Sigmoid colon (tissue), 7 donors: Measurements from ENCODE around the gene PDE3B. TPM values are rescaled to one million over a fixed set of nuclear protein-coding genes. Genes with fewer than 3 reads are reported as not detected.

Source experiments
- DNase-seq: peaks from one replicate; pipeline ENCODE4 v3.0.0-alpha.2; 2019
- H3K27ac ChIP-seq, 4 donors: fragments of 200-600 bp; sonication (generic); one replicate each; pipeline ENCODE4 v1.5.1; 2016 to 2019; ENCODE audit warnings: mild to moderate bottlenecking in 1 of 4
- H3K27me3 ChIP-seq, 3 donors: fragments of 200-600 bp; sonication (generic); one replicate each; pipeline ENCODE4 v1.5.1; 2019; ENCODE audit warnings: mild to moderate bottlenecking in 1 of 3
- H3K36me3 ChIP-seq, 4 donors: fragments of 200-600 bp; sonication (generic); one replicate each; pipeline ENCODE4 v1.5.1; 2016 to 2019
- H3K4me1 ChIP-seq, 4 donors: fragments of 200-600 bp; sonication (generic); one replicate each; pipeline ENCODE4 v1.5.1; 2017 to 2019
- H3K4me3 ChIP-seq, 4 donors: fragments of 200-600 bp; sonication (generic); one replicate each; pipeline ENCODE4 v1.5.1; 2017 to 2019; ENCODE audit warnings: mild to moderate bottlenecking in 2 of 4, moderate library complexity in 1 of 4
- H3K9me3 ChIP-seq, 4 donors: fragments of 200-600 bp in 3 of 4; sonication (generic) in 3 of 4; one replicate each; pipeline versions ENCODE4 v1.5.1 to v1.6.1; 2013 to 2019
- EP300 ChIP-seq, 4 donors: sonication (generic); formaldehyde crosslinking; IDR thresholded peaks; one replicate each; pipeline ENCODE4 v1.6.1; 2017; ENCODE audit warnings: antibody characterized with exemption in 4 of 4
- POLR2A ChIP-seq, 2 donors: fragments of 450-650 bp; IDR thresholded peaks; one replicate each; pipeline ENCODE4 v1.6.1; 2016; ENCODE audit warnings: antibody characterized with exemption in 2 of 2, mild to moderate bottlenecking in 2 of 2, moderate library complexity in 2 of 2
- POLR2AphosphoS5 ChIP-seq, 4 donors: sonication (generic); formaldehyde crosslinking; IDR thresholded peaks; one replicate each; pipeline ENCODE4 v1.6.1; 2017; ENCODE audit warnings: antibody characterized with exemption in 4 of 4
- WGBS, 2 donors: extraction: QIAGEN DNeasy Blood & Tissue Kit; methylation state at CpG; one replicate each; pipeline ENCODE4 v1.1.7; 2013; 5-methylcytosine and 5-hydroxymethylcytosine counted together
- intact Hi-C: fragments of 100-400 bp; cut with DNase I; formaldehyde crosslinking; loops from one replicate; pipeline ENCODE4 v1.15.1; 2023
- polyA plus RNA-seq, 3 donors: library from polyadenylated mRNA; stranded (reverse); fragments of 200-250 nt; gene quantifications; one replicate each; pipeline ENCODE4 v1.2.3, GENCODE V29; 2013
- total RNA-seq, 4 donors: library from RNA; depleted of rRNA; stranded (reverse); fragments of >200 nt; gene quantifications; one replicate each; pipeline ENCODE4 v1.1.0, GENCODE V29; 2016
- TF ChIP-seq, protein P1 (sequence below), 4 experiments: fragments of 450-650 bp in 3 of 4; fragments of 200-600 bp in 1 of 4; IDR thresholded peaks; one replicate each; pipeline ENCODE4 v1.5.1; 2016 to 2019; ENCODE audit warnings: antibody characterized with exemption in 4 of 4, mild to moderate bottlenecking in 3 of 4, moderate library complexity in 2 of 4
- donor health status: healthy with polysubstance abuse.
- donor health status: Bipolar disorder and iron deficiency.
- donor health status: healthy.

Gene PDE3B
- total and polyA plus RNA-seq, 7 donors, result 1.2 to 132 (median 78.3) TPM

DNA sequence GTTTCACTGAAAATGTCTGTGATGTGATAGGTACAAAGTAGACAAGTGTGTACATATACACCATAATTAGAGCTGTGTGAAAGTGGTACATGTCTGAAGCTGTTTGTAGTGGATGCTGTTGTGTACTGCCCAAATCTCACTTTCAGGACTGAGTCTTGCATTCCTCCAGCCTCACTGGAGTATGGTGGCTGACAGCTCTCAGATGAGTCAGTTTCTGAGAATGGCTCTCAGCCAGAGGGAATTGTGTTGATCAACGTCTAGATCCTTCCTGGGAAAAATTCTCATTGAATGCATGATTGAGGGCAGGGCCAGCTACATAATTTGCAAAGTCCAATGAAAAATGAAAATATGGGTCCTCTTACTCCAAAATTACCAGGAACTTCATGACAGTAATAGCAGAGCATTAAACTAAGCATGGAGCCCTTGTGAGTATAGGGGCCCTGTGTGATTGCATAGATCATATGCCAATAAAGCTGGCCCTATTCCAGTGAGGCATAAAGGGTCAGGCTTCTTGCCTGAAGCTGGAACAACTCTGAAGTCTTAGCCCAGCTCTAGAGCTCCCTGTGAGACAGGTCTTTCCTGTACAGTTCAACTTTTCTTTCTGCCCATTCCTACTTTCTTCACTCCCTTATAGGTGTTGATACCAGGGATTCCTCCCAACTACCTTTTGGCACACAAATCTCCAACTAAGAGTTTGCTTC is 259.2 kb downstream of the PDE3B start:
- Histone ChIP-seq H3K4me3 (no peak overlapping the region), H3K27me3 (no peaks in the 10 kb centered on the region), H3K36me3 (no peaks in the 10 kb centered on the region), H3K4me1 (peaks cover 0 to 15% (median 9%) of the 10 kb centered on the region in 4 donors), H3K9me3 (no peaks in the 10 kb centered on the region), H3K27ac (no peak overlapping the region)
- TF ChIP-seq POLR2AphosphoS5 (IDR thresholded peaks at IDR 0.05) (no peak), POLR2A (IDR thresholded peaks at IDR 0.05) (no peak), EP300 (IDR thresholded peaks at IDR 0.05) (no peak)
- TF ChIP-seq, protein P1, sequence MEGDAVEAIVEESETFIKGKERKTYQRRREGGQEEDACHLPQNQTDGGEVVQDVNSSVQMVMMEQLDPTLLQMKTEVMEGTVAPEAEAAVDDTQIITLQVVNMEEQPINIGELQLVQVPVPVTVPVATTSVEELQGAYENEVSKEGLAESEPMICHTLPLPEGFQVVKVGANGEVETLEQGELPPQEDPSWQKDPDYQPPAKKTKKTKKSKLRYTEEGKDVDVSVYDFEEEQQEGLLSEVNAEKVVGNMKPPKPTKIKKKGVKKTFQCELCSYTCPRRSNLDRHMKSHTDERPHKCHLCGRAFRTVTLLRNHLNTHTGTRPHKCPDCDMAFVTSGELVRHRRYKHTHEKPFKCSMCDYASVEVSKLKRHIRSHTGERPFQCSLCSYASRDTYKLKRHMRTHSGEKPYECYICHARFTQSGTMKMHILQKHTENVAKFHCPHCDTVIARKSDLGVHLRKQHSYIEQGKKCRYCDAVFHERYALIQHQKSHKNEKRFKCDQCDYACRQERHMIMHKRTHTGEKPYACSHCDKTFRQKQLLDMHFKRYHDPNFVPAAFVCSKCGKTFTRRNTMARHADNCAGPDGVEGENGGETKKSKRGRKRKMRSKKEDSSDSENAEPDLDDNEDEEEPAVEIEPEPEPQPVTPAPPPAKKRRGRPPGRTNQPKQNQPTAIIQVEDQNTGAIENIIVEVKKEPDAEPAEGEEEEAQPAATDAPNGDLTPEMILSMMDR (IDR thresholded peaks at IDR 0.05), result no peak
- WGBS, 2 donors, result 14 to 48% methylated on average over 1 of the region's 1 CpG
- DNase-seq, result no peak
- intact Hi-C loops, result no loop called here

DNA sequence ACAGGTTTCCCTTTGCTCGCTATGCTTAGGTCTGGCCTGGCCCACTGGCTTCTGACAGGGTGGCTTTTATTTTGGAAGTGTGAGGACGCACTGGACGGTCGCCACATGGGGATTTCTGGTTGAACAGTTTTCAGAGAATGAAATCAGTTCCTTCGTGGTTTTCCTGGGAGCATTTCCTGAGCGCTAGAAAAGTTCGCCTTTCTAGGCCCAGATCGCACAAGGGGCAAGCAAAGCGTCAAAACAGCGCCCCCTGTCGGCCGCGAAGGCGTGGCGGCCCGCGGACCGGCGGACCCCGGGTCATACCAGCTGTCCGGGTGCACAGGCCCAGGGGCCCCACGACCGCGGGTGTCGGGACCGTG is 261.1 kb downstream of the PDE3B start:
- DNase-seq, result peak; percentile 88
- TF ChIP-seq POLR2AphosphoS5 (IDR thresholded peaks at IDR 0.05) (peak in 1 of 4 donors; percentile 14), EP300 (IDR thresholded peaks at IDR 0.05) (no peak)
- TF ChIP-seq, protein P1 (IDR thresholded peaks at IDR 0.05), result peak; percentile 81 to 92 (median 88)
- WGBS, 2 donors, result 5 to 33% methylated on average over 26 of the region's 26 CpGs
- peak overlapping the region; percentile 36 to 64 (median 54) for H3K4me3 ChIP-seq
- H3K27me3 ChIP-seq, result no peaks in the 10 kb centered on the region
- peak overlapping the region in 2 of 4 donors; percentile 30 to 61 for H3K27ac ChIP-seq
- no peaks in the 10 kb centered on the region for H3K9me3 ChIP-seq
- peaks cover 0 to 20% (median 9%) of the 10 kb centered on the region in 4 donors for H3K4me1 ChIP-seq
- no peaks in the 10 kb centered on the region for H3K36me3 ChIP-seq
- intact Hi-C loops, result loop anchor here (1.0 to 5.0 kb wide), 3 partner anchors 112 to 367 kb away; partner anchors contain the start of gene PDE3B

DNA sequence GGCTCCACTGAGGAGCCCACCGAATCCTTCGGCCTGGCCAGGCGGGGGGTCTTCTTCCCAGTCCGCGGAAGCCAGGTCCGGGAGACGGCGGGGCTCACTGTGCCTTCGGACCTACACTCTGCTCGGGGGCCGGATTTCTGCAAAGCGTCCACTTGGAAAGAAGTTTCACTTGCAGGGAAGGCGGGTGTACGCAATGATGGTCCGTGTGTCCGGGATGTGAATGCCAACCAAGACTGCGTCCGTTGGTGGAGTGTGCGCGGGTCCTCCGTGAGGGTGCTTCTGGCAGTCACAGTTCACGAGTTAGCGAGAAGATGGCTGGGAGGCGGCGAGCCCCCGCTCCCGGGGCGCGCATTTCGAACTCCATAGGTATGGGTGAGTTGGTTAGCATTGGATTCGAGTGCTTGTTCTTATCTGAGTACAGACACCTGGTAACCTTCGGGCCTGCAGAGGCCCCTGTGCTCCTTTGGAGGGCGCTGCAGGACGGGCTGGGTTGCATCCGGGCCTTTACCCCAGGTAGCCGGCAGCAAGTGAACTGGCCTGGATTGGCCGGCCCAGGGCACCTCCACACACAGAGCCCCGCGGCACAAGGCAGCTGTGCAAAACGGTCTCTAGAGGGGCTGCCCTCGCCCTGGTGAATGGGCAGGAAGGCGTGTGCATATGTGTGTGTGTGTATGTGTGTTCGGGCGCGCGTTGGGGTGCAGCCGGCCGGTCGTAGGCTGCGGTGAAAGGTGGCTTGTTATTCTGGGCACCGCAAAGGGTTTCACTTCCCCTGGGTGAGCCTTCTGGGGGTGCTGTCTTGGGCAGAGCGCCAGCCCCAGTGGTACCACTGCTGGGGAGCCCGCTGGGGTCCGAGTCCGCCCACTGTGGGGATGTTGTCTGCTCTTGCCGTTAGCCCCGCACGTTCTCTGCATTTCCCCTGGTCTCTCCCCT is 261.8 kb downstream of the PDE3B start:
- peak overlapping the region; percentile 36 to 64 (median 54) for H3K4me3 ChIP-seq

DNA sequence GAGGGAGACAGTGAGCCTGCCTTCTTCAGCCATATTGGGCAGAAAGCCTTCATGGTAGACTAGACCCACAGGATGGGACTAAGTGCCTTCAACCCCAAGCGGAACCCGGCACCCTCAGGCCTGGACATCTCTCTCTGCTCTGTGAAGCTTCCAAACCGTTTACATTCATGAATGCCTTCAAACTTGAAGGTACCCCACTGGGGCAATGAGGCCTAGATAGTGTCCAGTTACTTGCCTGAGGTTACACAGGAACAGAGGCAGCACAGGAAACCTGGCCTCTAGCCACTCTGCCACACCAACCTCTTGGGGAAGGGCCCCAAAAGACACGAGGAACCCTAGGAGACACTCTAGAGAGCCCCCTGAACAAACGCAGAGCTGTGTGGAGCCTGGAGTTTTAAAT is 263.0 kb downstream of the PDE3B start:
- DNase-seq, result no peak
- TF ChIP-seq, protein P1 (IDR thresholded peaks at IDR 0.05), result no peak
- TF ChIP-seq POLR2A (IDR thresholded peaks at IDR 0.05) (no peak), POLR2AphosphoS5 (IDR thresholded peaks at IDR 0.05) (no peak), EP300 (IDR thresholded peaks at IDR 0.05) (no peak)
- WGBS, 2 donors, result 83 to 86% methylated on average over 5 of the region's 5 CpGs
- Histone ChIP-seq H3K27me3 (no peaks in the 10 kb centered on the region), H3K27ac (no peak overlapping the region), H3K4me3 (no peak overlapping the region), H3K36me3 (no peaks in the 10 kb centered on the region), H3K9me3 (no peaks in the 10 kb centered on the region), H3K4me1 (peaks cover 0 to 20% (median 9%) of the 10 kb centered on the region in 4 donors)
- intact Hi-C loops, result loop anchor here (5.0 kb wide), 2 partner anchors 114 to 264 kb away; partner anchors contain the start of gene PDE3B

More for the DNA sequence above, 261.8 kb downstream of the PDE3B start:
- DNase-seq, result peak; percentile 72
- intact Hi-C loops, result loop anchor here (1.0 to 5.0 kb wide), 3 partner anchors 113 to 368 kb away; partner anchors contain the start of gene PDE3B
- Histone ChIP-seq H3K4me1 (peaks cover 0 to 20% (median 9%) of the 10 kb centered on the region in 4 donors), H3K27ac (peak overlapping the region in 2 of 4 donors; percentile 30 to 61), H3K27me3 (no peaks in the 10 kb centered on the region), H3K9me3 (no peaks in the 10 kb centered on the region), H3K36me3 (no peaks in the 10 kb centered on the region)
- TF ChIP-seq EP300 (IDR thresholded peaks at IDR 0.05) (no peak), POLR2A (IDR thresholded peaks at IDR 0.05) (no peak), POLR2AphosphoS5 (IDR thresholded peaks at IDR 0.05) (peak in 1 of 4 donors; percentile 0)
- TF ChIP-seq, protein P1 (IDR thresholded peaks at IDR 0.05), result peak in 2 of 4 experiments; percentile 35 to 40
- 7 to 59% methylated on average over 58 of the region's 58 CpGs for WGBS, 2 donors
